GM12892 (cell line): ENCODE data around the gene FMN2.

Experiments used
- POLR2A ChIP-seq: IDR thresholded peaks from 2 replicates; pipeline ENCODE4 v1.6.1; 2011; ENCODE audit warnings: low read depth, low read length, control low read depth
- TAF1 ChIP-seq: IDR thresholded peaks from 2 replicates; pipeline ENCODE4 v1.6.1; 2011; ENCODE audit warnings: low read depth, mild to moderate bottlenecking, control low read depth, low read length, borderline replicate concordance

DNA sequence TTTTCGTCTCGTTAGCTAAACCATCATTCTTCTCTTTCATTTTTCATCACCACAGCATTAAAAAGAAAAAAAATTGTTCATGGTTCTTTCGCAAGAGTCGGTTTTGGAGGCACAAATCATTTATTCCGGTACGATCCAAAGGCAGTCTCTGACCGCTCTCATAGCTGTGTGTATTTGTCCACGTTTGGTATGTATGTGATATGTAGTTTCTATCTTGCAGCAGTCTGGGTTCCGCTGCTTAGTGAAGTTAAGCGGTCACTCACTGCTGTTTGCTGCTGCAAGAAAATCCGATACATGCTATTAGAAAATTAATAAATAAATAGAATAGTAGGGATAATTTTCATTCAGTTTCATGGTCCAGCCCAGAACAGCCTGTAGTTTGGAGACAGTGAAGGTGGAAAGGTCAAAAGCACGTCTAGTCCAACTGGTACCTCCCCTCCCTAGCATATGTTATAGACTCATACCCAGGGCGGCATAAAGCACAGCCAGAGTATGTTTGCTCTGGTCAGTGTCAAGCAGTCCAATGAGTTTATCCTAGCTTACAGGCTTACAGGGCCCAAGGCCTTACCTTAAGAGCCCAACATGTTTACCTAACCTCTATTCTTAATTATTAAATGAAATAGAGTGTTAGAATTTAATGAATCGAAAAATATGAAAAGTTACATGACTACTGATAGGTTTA lies 2.5 kb downstream of the FMN2 start:
- TF ChIP-seq POLR2A, result no peak
- no peak for TF ChIP-seq TAF1
